ENCODE measurements around the gene PSMD11. TPM values are rescaled to one million over a fixed set of nuclear protein-coding genes. Genes with fewer than 3 reads are reported as not detected.

Gene PSMD11
- total and polyA plus RNA-seq, 2 of the 13 experiments (the other 11 are each of a cell fraction or from before 2014, with no cell fraction given), result 69.8 to 152 TPM

DNA sequence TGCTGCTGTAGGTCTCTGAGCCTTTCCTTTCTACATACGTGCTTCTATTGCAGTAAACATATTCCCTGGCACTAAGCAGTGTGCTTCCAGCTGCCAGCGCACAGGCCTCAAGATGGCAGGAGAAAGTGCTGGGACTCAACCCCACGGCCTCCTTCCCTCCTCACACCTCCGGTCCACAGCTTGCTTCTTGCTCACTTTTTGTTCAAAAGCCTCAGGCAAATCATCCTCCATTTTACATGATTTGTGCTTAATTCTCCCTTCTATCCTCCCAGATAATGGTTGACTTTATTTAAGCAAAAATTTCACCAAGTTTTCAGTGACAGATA is 47.9 kb downstream of the PSMD11 start (continued):
- TF ChIP-seq, protein P1, sequence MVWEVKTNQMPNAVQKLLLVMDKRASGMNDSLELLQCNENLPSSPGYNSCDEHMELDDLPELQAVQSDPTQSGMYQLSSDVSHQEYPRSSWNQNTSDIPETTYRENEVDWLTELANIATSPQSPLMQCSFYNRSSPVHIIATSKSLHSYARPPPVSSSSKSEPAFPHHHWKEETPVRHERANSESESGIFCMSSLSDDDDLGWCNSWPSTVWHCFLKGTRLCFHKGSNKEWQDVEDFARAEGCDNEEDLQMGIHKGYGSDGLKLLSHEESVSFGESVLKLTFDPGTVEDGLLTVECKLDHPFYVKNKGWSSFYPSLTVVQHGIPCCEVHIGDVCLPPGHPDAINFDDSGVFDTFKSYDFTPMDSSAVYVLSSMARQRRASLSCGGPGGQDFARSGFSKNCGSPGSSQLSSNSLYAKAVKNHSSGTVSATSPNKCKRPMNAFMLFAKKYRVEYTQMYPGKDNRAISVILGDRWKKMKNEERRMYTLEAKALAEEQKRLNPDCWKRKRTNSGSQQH (CRISPR knock-in tag; IDR thresholded peaks at IDR 0.05; ENCODE audit: low read depth), result no peak
- TF ChIP-seq, protein P2, sequence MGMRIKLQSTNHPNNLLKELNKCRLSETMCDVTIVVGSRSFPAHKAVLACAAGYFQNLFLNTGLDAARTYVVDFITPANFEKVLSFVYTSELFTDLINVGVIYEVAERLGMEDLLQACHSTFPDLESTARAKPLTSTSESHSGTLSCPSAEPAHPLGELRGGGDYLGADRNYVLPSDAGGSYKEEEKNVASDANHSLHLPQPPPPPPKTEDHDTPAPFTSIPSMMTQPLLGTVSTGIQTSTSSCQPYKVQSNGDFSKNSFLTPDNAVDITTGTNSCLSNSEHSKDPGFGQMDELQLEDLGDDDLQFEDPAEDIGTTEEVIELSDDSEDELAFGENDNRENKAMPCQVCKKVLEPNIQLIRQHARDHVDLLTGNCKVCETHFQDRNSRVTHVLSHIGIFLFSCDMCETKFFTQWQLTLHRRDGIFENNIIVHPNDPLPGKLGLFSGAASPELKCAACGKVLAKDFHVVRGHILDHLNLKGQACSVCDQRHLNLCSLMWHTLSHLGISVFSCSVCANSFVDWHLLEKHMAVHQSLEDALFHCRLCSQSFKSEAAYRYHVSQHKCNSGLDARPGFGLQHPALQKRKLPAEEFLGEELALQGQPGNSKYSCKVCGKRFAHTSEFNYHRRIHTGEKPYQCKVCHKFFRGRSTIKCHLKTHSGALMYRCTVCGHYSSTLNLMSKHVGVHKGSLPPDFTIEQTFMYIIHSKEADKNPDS (CRISPR knock-in tag; IDR thresholded peaks at IDR 0.05), result no peak
- TF ChIP-seq ZNF432 (CRISPR knock-in tag; IDR thresholded peaks at IDR 0.05; ENCODE audit: borderline replicate concordance), result no peak
- no peak for TF ChIP-seq ZNF264 (CRISPR knock-in tag; IDR thresholded peaks at IDR 0.05)
- TF ChIP-seq, protein P3, sequence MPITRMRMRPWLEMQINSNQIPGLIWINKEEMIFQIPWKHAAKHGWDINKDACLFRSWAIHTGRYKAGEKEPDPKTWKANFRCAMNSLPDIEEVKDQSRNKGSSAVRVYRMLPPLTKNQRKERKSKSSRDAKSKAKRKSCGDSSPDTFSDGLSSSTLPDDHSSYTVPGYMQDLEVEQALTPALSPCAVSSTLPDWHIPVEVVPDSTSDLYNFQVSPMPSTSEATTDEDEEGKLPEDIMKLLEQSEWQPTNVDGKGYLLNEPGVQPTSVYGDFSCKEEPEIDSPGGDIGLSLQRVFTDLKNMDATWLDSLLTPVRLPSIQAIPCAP (CRISPR knock-in tag; IDR thresholded peaks at IDR 0.05; ENCODE audit: low read depth), result no peak
- no peak for TF ChIP-seq ZNF329 (CRISPR knock-in tag; IDR thresholded peaks at IDR 0.05; ENCODE audit: low read depth)
- TF ChIP-seq, protein P4, sequence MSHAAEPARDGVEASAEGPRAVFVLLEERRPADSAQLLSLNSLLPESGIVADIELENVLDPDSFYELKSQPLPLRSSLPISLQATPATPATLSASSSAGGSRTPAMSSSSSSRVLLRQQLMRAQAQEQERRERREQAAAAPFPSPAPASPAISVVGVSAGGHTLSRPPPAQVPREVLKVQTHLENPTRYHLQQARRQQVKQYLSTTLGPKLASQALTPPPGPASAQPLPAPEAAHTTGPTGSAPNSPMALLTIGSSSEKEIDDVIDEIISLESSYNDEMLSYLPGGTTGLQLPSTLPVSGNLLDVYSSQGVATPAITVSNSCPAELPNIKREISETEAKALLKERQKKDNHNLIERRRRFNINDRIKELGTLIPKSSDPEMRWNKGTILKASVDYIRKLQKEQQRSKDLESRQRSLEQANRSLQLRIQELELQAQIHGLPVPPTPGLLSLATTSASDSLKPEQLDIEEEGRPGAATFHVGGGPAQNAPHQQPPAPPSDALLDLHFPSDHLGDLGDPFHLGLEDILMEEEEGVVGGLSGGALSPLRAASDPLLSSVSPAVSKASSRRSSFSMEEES (CRISPR knock-in tag; IDR thresholded peaks at IDR 0.05), result no peak
- no peak for TF ChIP-seq GABPA (IDR thresholded peaks at IDR 0.05; ENCODE audit: low read depth, low read length)
- TF ChIP-seq GABPA (CRISPR knock-in tag; IDR thresholded peaks at IDR 0.05; ENCODE audit: low read depth), result no peak
- no peak for TF ChIP-seq ZNF337 (CRISPR knock-in tag; IDR thresholded peaks at IDR 0.05; ENCODE audit: borderline replicate concordance, low read depth)
